Measurements from ENCODE around the gene CCDC172. TPM values are rescaled to one million over a fixed set of nuclear protein-coding genes. Genes with fewer than 3 reads are reported as not detected.

The CCDC172 gene
- total RNA-seq, 1 donor from 2014 or later = not detected

DNA sequence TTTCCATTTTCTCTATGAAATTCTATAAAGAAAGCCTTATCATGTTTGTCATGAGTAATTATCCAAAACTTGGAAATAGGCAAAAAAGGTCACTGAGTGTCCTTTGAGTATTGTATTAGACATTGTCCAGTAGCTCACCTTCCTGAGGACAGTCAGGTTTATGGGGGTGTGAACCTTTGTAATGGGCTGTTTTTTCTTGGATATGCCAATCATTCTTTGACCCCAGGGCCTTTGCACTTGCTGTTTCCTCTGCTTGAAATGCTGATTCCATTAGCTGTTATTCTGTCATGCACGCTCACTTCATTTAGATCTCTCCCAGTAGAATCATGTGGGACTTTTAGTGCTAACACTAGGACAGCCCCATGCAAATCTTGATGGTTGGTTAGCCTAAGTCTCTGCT is 4.9 kb downstream of the CCDC172 start:
- Mint-ChIP-seq H3K36me3 (ENCODE audit: low read depth) (no peaks in the 10 kb centered on the region), H3K4me3 (no peak overlapping the region), H3K4me1 (peaks cover 9% of the 10 kb centered on the region), H3K9me3 (no peaks in the 10 kb centered on the region), H3K27ac (ENCODE audit: unreplicated experiment) (no peak overlapping the region), H3K27me3 (ENCODE audit: low read depth) (peaks cover 13% of the 10 kb centered on the region)
- no peak for DNase-seq (ENCODE audit: low read depth, low spot score)
- TF ChIP-seq, protein P1, sequence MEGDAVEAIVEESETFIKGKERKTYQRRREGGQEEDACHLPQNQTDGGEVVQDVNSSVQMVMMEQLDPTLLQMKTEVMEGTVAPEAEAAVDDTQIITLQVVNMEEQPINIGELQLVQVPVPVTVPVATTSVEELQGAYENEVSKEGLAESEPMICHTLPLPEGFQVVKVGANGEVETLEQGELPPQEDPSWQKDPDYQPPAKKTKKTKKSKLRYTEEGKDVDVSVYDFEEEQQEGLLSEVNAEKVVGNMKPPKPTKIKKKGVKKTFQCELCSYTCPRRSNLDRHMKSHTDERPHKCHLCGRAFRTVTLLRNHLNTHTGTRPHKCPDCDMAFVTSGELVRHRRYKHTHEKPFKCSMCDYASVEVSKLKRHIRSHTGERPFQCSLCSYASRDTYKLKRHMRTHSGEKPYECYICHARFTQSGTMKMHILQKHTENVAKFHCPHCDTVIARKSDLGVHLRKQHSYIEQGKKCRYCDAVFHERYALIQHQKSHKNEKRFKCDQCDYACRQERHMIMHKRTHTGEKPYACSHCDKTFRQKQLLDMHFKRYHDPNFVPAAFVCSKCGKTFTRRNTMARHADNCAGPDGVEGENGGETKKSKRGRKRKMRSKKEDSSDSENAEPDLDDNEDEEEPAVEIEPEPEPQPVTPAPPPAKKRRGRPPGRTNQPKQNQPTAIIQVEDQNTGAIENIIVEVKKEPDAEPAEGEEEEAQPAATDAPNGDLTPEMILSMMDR (conservative IDR thresholded peaks at IDR 0.05) = no peak

DNA sequence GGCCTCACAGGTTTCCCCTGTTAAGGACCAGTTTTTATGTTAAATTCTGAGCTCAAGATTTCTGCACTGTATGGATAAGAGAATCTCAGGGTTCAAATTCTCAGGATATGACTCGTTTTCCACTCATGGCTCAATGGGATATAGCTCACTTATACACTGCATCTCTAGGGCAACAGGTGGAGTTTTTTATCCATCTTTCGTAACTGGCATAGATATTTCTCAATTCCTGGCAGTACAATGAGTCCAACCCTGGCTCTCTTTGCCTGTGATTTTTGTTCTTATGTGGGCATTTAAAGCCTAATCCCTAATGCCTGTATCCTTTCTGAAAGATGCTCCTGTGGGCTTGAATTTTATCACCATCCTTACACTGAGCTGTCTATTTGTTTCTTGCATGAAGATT is 7.6 kb downstream of the CCDC172 start:
- Mint-ChIP-seq H3K4me3 (no peak overlapping the region), H3K27ac (ENCODE audit: unreplicated experiment) (no peak overlapping the region), H3K9me3 (no peaks in the 10 kb centered on the region), H3K27me3 (ENCODE audit: low read depth) (peaks cover 8% of the 10 kb centered on the region), H3K36me3 (ENCODE audit: low read depth) (no peaks in the 10 kb centered on the region), H3K4me1 (no peaks in the 10 kb centered on the region)
- TF ChIP-seq, protein P1 (conservative IDR thresholded peaks at IDR 0.05) = no peak
- no peak for DNase-seq (ENCODE audit: low read depth, low spot score)

DNA sequence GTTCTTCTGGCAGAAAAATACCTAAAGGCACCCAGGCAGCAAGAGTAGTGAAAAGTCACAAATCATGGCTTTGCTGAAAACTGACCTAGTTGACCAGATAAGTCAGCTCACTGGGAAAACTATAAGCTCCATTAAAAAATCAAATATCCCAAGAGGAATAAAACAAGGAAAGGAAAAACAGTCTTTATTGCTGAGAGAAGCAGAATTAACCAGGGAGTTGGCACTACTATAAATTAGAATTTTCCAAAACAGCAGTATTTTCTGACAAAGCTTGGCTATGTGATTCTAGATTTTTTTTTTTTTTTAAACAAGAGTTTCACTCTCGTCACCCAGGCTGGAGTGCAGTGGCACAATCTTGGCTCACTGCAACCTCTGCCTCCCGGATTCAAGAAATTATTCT is 12.6 kb downstream of the CCDC172 start:
- Mint-ChIP-seq H3K9me3 (no peaks in the 10 kb centered on the region), H3K36me3 (ENCODE audit: low read depth) (no peaks in the 10 kb centered on the region), H3K4me1 (no peaks in the 10 kb centered on the region), H3K4me3 (no peak overlapping the region), H3K27me3 (ENCODE audit: low read depth) (peaks cover 8% of the 10 kb centered on the region), H3K27ac (ENCODE audit: unreplicated experiment) (no peak overlapping the region)
- no peak for DNase-seq (ENCODE audit: low read depth, low spot score)
- TF ChIP-seq, protein P1 (conservative IDR thresholded peaks at IDR 0.05) = no peak

DNA sequence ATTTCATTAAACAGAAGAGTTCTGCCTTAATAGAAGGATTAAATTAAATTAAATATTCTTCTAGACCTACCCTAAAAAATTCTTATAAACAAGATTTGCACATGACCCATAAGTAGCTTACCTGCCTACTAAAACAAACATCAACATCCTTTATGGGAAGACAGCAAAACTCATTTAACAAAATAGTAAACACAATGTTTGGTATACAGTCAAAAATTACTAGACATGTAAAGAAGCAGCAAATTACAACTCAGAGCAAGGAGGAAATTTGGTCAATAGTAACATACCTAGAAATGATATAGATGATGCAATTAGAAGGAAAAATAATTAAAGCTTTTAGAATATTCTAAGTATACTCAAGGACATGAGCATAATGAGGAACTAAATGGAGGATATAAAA is 27.9 kb downstream of the CCDC172 start:
- Mint-ChIP-seq H3K27me3 (ENCODE audit: low read depth) (no peaks in the 10 kb centered on the region), H3K36me3 (ENCODE audit: low read depth) (no peaks in the 10 kb centered on the region), H3K27ac (ENCODE audit: unreplicated experiment) (no peak overlapping the region), H3K4me1 (no peaks in the 10 kb centered on the region), H3K9me3 (peaks cover 7% of the 10 kb centered on the region), H3K4me3 (no peak overlapping the region)
- no peak for DNase-seq (ENCODE audit: low read depth, low spot score)
- TF ChIP-seq, protein P1 (conservative IDR thresholded peaks at IDR 0.05) = no peak

DNA sequence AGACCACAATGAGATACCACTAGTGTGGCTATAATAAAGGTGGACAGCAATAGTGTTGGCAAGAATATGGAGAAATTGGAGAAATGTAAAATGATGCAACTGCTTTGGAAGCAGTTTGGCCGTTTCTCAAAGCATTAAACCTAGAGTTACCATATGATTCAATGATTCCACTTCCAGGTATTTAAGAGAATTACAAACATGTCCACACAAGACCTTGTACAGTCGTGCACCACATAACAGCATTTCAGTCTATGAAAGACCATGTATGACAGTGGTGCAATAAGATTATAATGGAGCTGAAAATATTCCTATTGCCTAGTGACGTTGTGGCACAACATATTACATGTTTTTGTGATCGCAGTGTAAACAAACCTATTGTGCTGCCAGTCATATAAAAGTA is 29.6 kb downstream of the CCDC172 start:
- DNase-seq (ENCODE audit: low read depth, low spot score) = no peak
- TF ChIP-seq, protein P1 (conservative IDR thresholded peaks at IDR 0.05) = no peak
- H3K4me3 Mint-ChIP-seq = no peak overlapping the region
- no peaks in the 10 kb centered on the region for H3K4me1 Mint-ChIP-seq
- no peaks in the 10 kb centered on the region for H3K36me3 Mint-ChIP-seq (ENCODE audit: low read depth)
- H3K9me3 Mint-ChIP-seq = peaks cover 7% of the 10 kb centered on the region
- no peaks in the 10 kb centered on the region for H3K27me3 Mint-ChIP-seq (ENCODE audit: low read depth)
- H3K27ac Mint-ChIP-seq (ENCODE audit: unreplicated experiment) = no peak overlapping the region

DNA sequence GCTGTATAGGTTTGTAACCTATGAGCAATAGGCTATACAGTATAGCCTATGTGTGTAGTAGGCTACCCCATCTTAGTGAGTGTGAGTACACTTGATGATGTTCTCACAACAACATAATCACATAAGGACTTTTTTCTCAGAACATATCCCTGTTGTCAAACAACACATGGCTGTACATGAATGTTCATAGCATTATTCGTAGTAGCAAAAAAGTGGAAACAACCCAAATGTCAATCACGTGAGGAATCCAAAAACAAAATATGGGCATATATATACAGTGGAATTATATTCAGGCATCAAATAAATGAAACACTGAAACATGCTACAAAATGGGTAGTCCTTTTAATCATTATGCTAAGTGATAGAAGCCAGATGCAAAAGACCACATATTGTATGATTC is 31.1 kb downstream of the CCDC172 start:
- peaks cover 7% of the 10 kb centered on the region for H3K9me3 Mint-ChIP-seq
- DNase-seq (ENCODE audit: low read depth, low spot score) = no peak
- H3K4me1 Mint-ChIP-seq = no peaks in the 10 kb centered on the region
- H3K36me3 Mint-ChIP-seq (ENCODE audit: low read depth) = no peaks in the 10 kb centered on the region
- no peaks in the 10 kb centered on the region for H3K27me3 Mint-ChIP-seq (ENCODE audit: low read depth)
- no peak overlapping the region for H3K27ac Mint-ChIP-seq (ENCODE audit: unreplicated experiment)
- no peak overlapping the region for H3K4me3 Mint-ChIP-seq
- TF ChIP-seq, protein P1 (conservative IDR thresholded peaks at IDR 0.05) = no peak
